ENCODE data around the gene TANC1. TPM values are rescaled to one million over a fixed set of nuclear protein-coding genes. Genes with fewer than 3 reads are reported as not detected.
A peak's percentile ranks its signal among the peaks of the same experiment; 100 is the strongest.

The TANC1 gene
- total and polyA plus RNA-seq, 2 donors (not counting 3 experiments of a cell fraction or from before 2014, with no cell fraction given) = 58.9 to 99.4 TPM

DNA sequence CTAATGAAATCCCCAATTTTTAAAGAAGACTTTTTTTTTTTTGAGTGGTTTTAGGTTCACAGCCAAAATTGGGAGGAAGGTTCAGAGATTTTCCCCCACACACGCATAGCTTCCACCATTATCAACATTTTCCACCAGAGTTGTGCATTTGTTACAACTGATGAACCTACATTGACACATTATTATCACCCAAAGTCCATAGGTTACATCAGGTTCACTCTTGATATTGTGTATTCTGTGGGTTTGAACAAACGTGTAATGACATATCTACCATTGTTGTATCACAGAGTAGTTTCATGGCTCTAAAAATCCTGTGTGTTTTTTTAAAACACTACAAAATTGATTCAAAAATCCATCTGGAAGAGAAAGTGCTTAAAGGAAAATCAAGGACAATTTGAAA, 101.8 kb downstream of the TANC1 start:
- Histone ChIP-seq H3K36me3 (ENCODE audit: control insufficient read depth in 2 of 2, extremely low read depth in 1 of 2, insufficient read depth in 2 of 2, low read length in 2 of 2) (peaks cover 0 to 8% of the 10 kb centered on the region in 2 experiments), H3K79me2 (ENCODE audit: control insufficient read depth, insufficient read depth, low read length) (peaks cover 30% of the 10 kb centered on the region), H2AFZ (ENCODE audit: low read depth, low read length) (no peak overlapping the region), H3K4me2 (ENCODE audit: insufficient read depth, low read length) (no peak overlapping the region), H3K9ac (replicated peaks; ENCODE audit: extremely low read depth, insufficient read depth, low read length) (no peak overlapping the region), H3K4me3 (replicated peaks in 1 of 3; ENCODE audit: insufficient read depth in 1 of 3, low read depth in 1 of 3, low read length in 3 of 3) (no peak overlapping the region), H3K4me1 (ENCODE audit: control insufficient read depth, extremely low read depth, insufficient read depth, low read length) (peaks cover 54% of the 10 kb centered on the region), H4K20me1 (replicated peaks; ENCODE audit: control insufficient read depth, extremely low read depth, insufficient read depth, low read length) (no peaks in the 10 kb centered on the region), H3K27me3 (ENCODE audit: control insufficient read depth in 2 of 2, insufficient read depth in 2 of 2, low read length in 2 of 2) (no peaks in the 10 kb centered on the region), H3K9me1 (replicated peaks; ENCODE audit: control insufficient read depth, extremely low read depth, insufficient read depth, low read length) (no peaks in the 10 kb centered on the region), H3K9me3 (replicated peaks; ENCODE audit: control insufficient read depth, insufficient read depth, low read length) (no peaks in the 10 kb centered on the region), H3K27ac (ENCODE audit: insufficient read depth, low read depth, low read length) (peak overlapping the region; percentile 82)
- POLR2A ChIA-PET = interaction anchor here (0.7 kb wide), 1 partner anchor 41 kb away, joined by 3 read pairs; no protein-coding TSS in a partner anchor
- TF ChIP-seq, protein P1, sequence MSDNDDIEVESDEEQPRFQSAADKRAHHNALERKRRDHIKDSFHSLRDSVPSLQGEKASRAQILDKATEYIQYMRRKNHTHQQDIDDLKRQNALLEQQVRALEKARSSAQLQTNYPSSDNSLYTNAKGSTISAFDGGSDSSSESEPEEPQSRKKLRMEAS (IDR thresholded peaks at IDR 0.05; ENCODE audit: insufficient read depth, insufficient read length) = no peak
- TF ChIP-seq JUN (IDR thresholded peaks at IDR 0.05; ENCODE audit: borderline replicate concordance, insufficient read depth, insufficient read length, low read depth) = no peak
- no peak for TF ChIP-seq EZH2 (IDR thresholded peaks at IDR 0.05; ENCODE audit: borderline replicate concordance, low read depth, low read length, severe bottlenecking)
- no peak for TF ChIP-seq FOS (IDR thresholded peaks at IDR 0.05; ENCODE audit: borderline replicate concordance, insufficient read depth, low read length)
- TF ChIP-seq MYC (IDR thresholded peaks at IDR 0.05; ENCODE audit: low read depth, low read length) = no peak
- no peak for TF ChIP-seq POLR2AphosphoS5 (IDR thresholded peaks at IDR 0.05; ENCODE audit: insufficient read depth, low read depth, low read length)
- TF ChIP-seq, protein P2, sequence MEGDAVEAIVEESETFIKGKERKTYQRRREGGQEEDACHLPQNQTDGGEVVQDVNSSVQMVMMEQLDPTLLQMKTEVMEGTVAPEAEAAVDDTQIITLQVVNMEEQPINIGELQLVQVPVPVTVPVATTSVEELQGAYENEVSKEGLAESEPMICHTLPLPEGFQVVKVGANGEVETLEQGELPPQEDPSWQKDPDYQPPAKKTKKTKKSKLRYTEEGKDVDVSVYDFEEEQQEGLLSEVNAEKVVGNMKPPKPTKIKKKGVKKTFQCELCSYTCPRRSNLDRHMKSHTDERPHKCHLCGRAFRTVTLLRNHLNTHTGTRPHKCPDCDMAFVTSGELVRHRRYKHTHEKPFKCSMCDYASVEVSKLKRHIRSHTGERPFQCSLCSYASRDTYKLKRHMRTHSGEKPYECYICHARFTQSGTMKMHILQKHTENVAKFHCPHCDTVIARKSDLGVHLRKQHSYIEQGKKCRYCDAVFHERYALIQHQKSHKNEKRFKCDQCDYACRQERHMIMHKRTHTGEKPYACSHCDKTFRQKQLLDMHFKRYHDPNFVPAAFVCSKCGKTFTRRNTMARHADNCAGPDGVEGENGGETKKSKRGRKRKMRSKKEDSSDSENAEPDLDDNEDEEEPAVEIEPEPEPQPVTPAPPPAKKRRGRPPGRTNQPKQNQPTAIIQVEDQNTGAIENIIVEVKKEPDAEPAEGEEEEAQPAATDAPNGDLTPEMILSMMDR (IDR thresholded peaks at IDR 0.05; ENCODE audit: extremely low read depth in 1 of 2, insufficient read depth in 1 of 2, low read depth in 1 of 2, low read length in 2 of 2) = no peak
- TF ChIP-seq GATA2 (IDR thresholded peaks at IDR 0.05; ENCODE audit: insufficient read depth, insufficient read length, low read depth, low read length) = no peak
- FAIRE-seq (no peak), DNase-seq (ENCODE audit: low read depth, low spot score) (no peak)
- CTCF ChIA-PET = interaction anchor here (1.0 to 2.6 kb wide), 6 partner anchors 12 to 48 kb away, joined by 3 to 9 read pairs (median 4); no protein-coding TSS in a partner anchor
- no TSS peak for BruUV-seq (replicated peaks)
- dilution Hi-C loops (cut with MboI; ENCODE audit: extremely low pct_ligation_motif_present, low sequenced_read_pairs) = no loop called here
- intact Hi-C loops (cut with micrococcal nuclease) = no loop called here
